Neuronal stem cell (in vitro differentiated cells): ENCODE measurements around the gene POLE.
A peak's percentile ranks its signal among the peaks of the same experiment; 100 is the strongest.

Source experiments
- DNase-seq: peaks from one replicate; pipeline ENCODE4 v3.0.0-alpha.2; 2013; ENCODE audit warnings: low spot score
- H2AFZ ChIP-seq: one replicate; pipeline ENCODE4 v1.6.1; 2013; ENCODE audit warnings: mild to moderate bottlenecking, low read length, inconsistent platforms
- H2AK5ac ChIP-seq: 2 replicates; pipeline ENCODE4 v1.6.1; 2013; ENCODE audit warnings: low read depth, mild to moderate bottlenecking, inconsistent platforms, low read length, moderate library complexity, mixed read lengths
- H2BK120ac ChIP-seq: 2 replicates; pipeline ENCODE4 v1.6.1; 2013; ENCODE audit warnings: low read depth, mild to moderate bottlenecking, inconsistent platforms, low read length, moderate library complexity, mixed read lengths
- H2BK12ac ChIP-seq: one replicate; pipeline ENCODE4 v1.6.1; 2013; ENCODE audit warnings: low read length, inconsistent platforms
- H2BK15ac ChIP-seq: 2 replicates; pipeline ENCODE4 v1.6.1; 2013; ENCODE audit warnings: mild to moderate bottlenecking, low read length, inconsistent platforms, mixed read lengths
- H2BK5ac ChIP-seq: one replicate; pipeline ENCODE4 v1.6.1; 2013; ENCODE audit warnings: inconsistent platforms, mild to moderate bottlenecking, low read length, moderate library complexity
- H3K14ac ChIP-seq: one replicate; pipeline ENCODE4 v1.6.1; 2013; ENCODE audit warnings: low read length, inconsistent platforms
- H3K18ac ChIP-seq: 2 replicates; pipeline ENCODE4 v1.6.1; 2013; ENCODE audit warnings: low read length, inconsistent platforms
- H3K23ac ChIP-seq: 2 replicates; pipeline ENCODE4 v1.6.1; 2013; ENCODE audit warnings: low read depth, mild to moderate bottlenecking, mixed read lengths, low read length, inconsistent platforms; ENCODE audit not compliant: poor library complexity
- H3K27ac ChIP-seq: replicated peaks from 3 replicates; pipeline ENCODE4 v1.5.1; 2013; ENCODE audit warnings: low read length, inconsistent platforms
- H3K27me3 ChIP-seq, 3 experiments: 2 replicates each; pipeline ENCODE4 v1.6.1; 2013; ENCODE audit warnings: low read length in 3 of 3, mild to moderate bottlenecking in 2 of 3, inconsistent platforms in 1 of 3, low read depth in 1 of 3, mixed read lengths in 1 of 3, moderate library complexity in 1 of 3; ENCODE audit not compliant: control insufficient read depth in 3 of 3, insufficient read depth in 3 of 3
- H3K36me3 ChIP-seq, 2 donors: replicated peaks in 1 of 2; 2 replicates each; pipeline ENCODE4 v1.6.1; 2013; ENCODE audit warnings: low read length in 2 of 2; ENCODE audit not compliant: control insufficient read depth in 2 of 2, insufficient read depth in 2 of 2
- H3K4ac ChIP-seq: 2 replicates; pipeline ENCODE4 v1.6.1; 2013; ENCODE audit warnings: inconsistent platforms, mild to moderate bottlenecking, low read length, moderate library complexity
- H3K4me1 ChIP-seq, 2 donors: 1 replicate in 1 of 2; 2 replicates in 1 of 2; pipeline ENCODE4 v1.6.1; 2013; ENCODE audit warnings: low read length in 2 of 2, low read depth in 1 of 2; ENCODE audit not compliant: control insufficient read depth in 2 of 2, insufficient read depth in 1 of 2
- H3K4me2 ChIP-seq: one replicate; pipeline ENCODE4 v1.6.1; 2013; ENCODE audit warnings: mild to moderate bottlenecking, low read length, inconsistent platforms; ENCODE audit not compliant: insufficient read depth, poor library complexity, severe bottlenecking
- H3K4me3 ChIP-seq, 2 donors: 2 replicates each; pipeline ENCODE4 v1.5.1; 2013; ENCODE audit warnings: low read length in 2 of 2, mild to moderate bottlenecking in 2 of 2, inconsistent platforms in 1 of 2, moderate library complexity in 1 of 2
- H3K79me1 ChIP-seq: one replicate; pipeline ENCODE4 v1.6.1; 2013; ENCODE audit warnings: low read depth, mild to moderate bottlenecking, inconsistent platforms, low read length, moderate library complexity
- H3K9ac ChIP-seq: one replicate; pipeline ENCODE4 v1.6.1; 2013; ENCODE audit warnings: mild to moderate bottlenecking, low read depth, low read length, inconsistent platforms; ENCODE audit not compliant: poor library complexity
- H3K9me3 ChIP-seq, 2 donors: replicated peaks in 1 of 2; 2 replicates each; pipeline versions ENCODE3 to v1.6.1; 2013; ENCODE audit warnings: low read length in 2 of 2, mild to moderate bottlenecking in 2 of 2, inconsistent platforms in 1 of 2, low read depth in 1 of 2, mixed read lengths in 1 of 2, moderate library complexity in 1 of 2; ENCODE audit not compliant: control insufficient read depth in 2 of 2, insufficient read depth in 1 of 2
- H4K8ac ChIP-seq: one replicate; pipeline ENCODE4 v1.6.1; 2013; ENCODE audit warnings: low read depth, mild to moderate bottlenecking, inconsistent platforms, low read length, moderate library complexity
- H4K91ac ChIP-seq: one replicate; pipeline ENCODE4 v1.6.1; 2013; ENCODE audit warnings: low read length, low read depth, mild to moderate bottlenecking, inconsistent platforms; ENCODE audit not compliant: poor library complexity
- WGBS, 2 donors: extraction: QIAGEN DNeasy Blood & Tissue Kit; methylation state at CpG; one replicate each; pipeline ENCODE4 v1.1.7; 2013; ENCODE audit warnings: missing lambda C conversion rate in 2 of 2, mixed read lengths in 1 of 2; ENCODE audit not compliant: insufficient read length in 2 of 2, insufficient replicate concordance in 1 of 2; ENCODE audit errors: extremely low coverage in 2 of 2; 5-methylcytosine and 5-hydroxymethylcytosine counted together

Gene POLE

GRCh38 chr12:132619071-132619385 lies 68.1 kb downstream of the POLE start:
- no CpG with 5 or more reads among the region's 28 CpGs for WGBS, 2 donors
- H3K79me1 ChIP-seq: no peaks in the 10 kb centered on the region
- DNase-seq: no peak

GRCh38 chr12:132618683-132619043 lies 68.5 kb downstream of the POLE start, which contains the start of gene P2RX2:
Gene P2RX2 (plus strand): TSS chr12:132618776. CDS start chr12:132618817, 41 bp downstream.
- Histone ChIP-seq H3K27ac (no peak within 1 kb of the TSS), H3K79me1 (no peaks in the 10 kb centered on the region), H4K8ac (no peak within 1 kb of the TSS), H4K91ac (no peak within 1 kb of the TSS), H3K9ac (peak within 1 kb of the TSS; percentile 4), H3K23ac (peak within 1 kb of the TSS; percentile 89), H3K9me3 (peaks cover 19 to 25% of the 10 kb centered on the region in 2 donors), H2BK15ac (no peak within 1 kb of the TSS), H3K4me3 (no peak within 1 kb of the TSS), H3K4me1 (peaks cover 5 to 6% of the 10 kb centered on the region in 2 donors), H2AFZ (peak within 1 kb of the TSS; percentile 29), H3K4me2 (peak within 1 kb of the TSS; percentile 62), H2BK120ac (no peak within 1 kb of the TSS), H3K18ac (peak within 1 kb of the TSS; percentile 71), H2AK5ac (peak within 1 kb of the TSS; percentile 21), H3K14ac (no peak within 1 kb of the TSS), H3K4ac (no peak within 1 kb of the TSS), H3K27me3 (peaks cover 20 to 58% (median 47%) of the 10 kb centered on the region in 3 experiments), H2BK5ac (no peak within 1 kb of the TSS), H3K36me3 (peaks cover 2 to 8% of the 10 kb centered on the region in 2 donors), H2BK12ac (no peak within 1 kb of the TSS)
- no peak for DNase-seq
- no CpG with 5 or more reads among the region's 49 CpGs for WGBS, 2 donors

More at GRCh38 chr12:132619071-132619385, 68.1 kb downstream of the POLE start:
- H3K27me3 ChIP-seq: peaks cover 20 to 54% (median 47%) of the 10 kb centered on the region in 3 experiments
- H3K4me3 ChIP-seq: no peak overlapping the region
- no peak overlapping the region for H3K4ac ChIP-seq
- H2BK120ac ChIP-seq: no peak overlapping the region
- no peak overlapping the region for H2AFZ ChIP-seq
- H2BK15ac ChIP-seq: no peak overlapping the region
- no peak overlapping the region for H2BK5ac ChIP-seq
- H3K27ac ChIP-seq: no peak overlapping the region
- no peak overlapping the region for H4K91ac ChIP-seq
- H3K36me3 ChIP-seq: peaks cover 5 to 12% of the 10 kb centered on the region in 2 donors
- H3K4me1 ChIP-seq: peaks cover 5 to 6% of the 10 kb centered on the region in 2 donors
- H3K14ac ChIP-seq: no peak overlapping the region
- no peak overlapping the region for H2AK5ac ChIP-seq
- H3K9me3 ChIP-seq: peaks cover 19 to 25% of the 10 kb centered on the region in 2 donors
- no peak overlapping the region for H3K9ac ChIP-seq
- H4K8ac ChIP-seq: no peak overlapping the region
- H2BK12ac ChIP-seq: no peak overlapping the region
- H3K18ac ChIP-seq: peak overlapping the region; percentile 17
- H3K4me2 ChIP-seq: no peak overlapping the region
- H3K23ac ChIP-seq: peak overlapping the region; percentile 89

GRCh38 chr12:132617822-132618682 lies 69.1 kb downstream of the POLE start:
- Histone ChIP-seq H3K9me3 (peaks cover 19 to 25% of the 10 kb centered on the region in 2 donors), H3K27me3 (peaks cover 20 to 58% (median 47%) of the 10 kb centered on the region in 3 experiments), H3K4me2 (peak overlapping the region; percentile 62), H3K23ac (no peak overlapping the region), H3K4me1 (peaks cover 5 to 6% of the 10 kb centered on the region in 2 donors), H3K9ac (no peak overlapping the region), H3K4me3 (no peak overlapping the region), H3K36me3 (peaks cover 0 to 2% of the 10 kb centered on the region in 2 donors), H2AFZ (peak overlapping the region; percentile 29), H2BK12ac (no peak overlapping the region), H3K14ac (no peak overlapping the region), H2BK5ac (no peak overlapping the region), H2AK5ac (no peak overlapping the region), H4K91ac (no peak overlapping the region), H3K4ac (no peak overlapping the region), H3K18ac (no peak overlapping the region), H2BK15ac (no peak overlapping the region), H3K79me1 (no peaks in the 10 kb centered on the region), H3K27ac (no peak overlapping the region), H2BK120ac (no peak overlapping the region), H4K8ac (no peak overlapping the region)
- no CpG with 5 or more reads among the region's 51 CpGs for WGBS, 2 donors
- DNase-seq: no peak

GRCh38 chr12:132617135-132617701 lies 69.9 kb downstream of the POLE start:
- no peak overlapping the region for H3K14ac ChIP-seq
- H2BK120ac ChIP-seq: no peak overlapping the region
- no peak overlapping the region for H2BK5ac ChIP-seq
- H4K91ac ChIP-seq: no peak overlapping the region
- H3K4me3 ChIP-seq: no peak overlapping the region
- H3K36me3 ChIP-seq: no peaks in the 10 kb centered on the region
- H3K4me1 ChIP-seq: no peaks in the 10 kb centered on the region
- H3K79me1 ChIP-seq: no peaks in the 10 kb centered on the region
- H3K27me3 ChIP-seq: peaks cover 20 to 67% (median 47%) of the 10 kb centered on the region in 3 experiments
- no peak overlapping the region for H3K23ac ChIP-seq
- no peak overlapping the region for H2BK15ac ChIP-seq
- no peak overlapping the region for H3K4ac ChIP-seq
- H3K9me3 ChIP-seq: peaks cover 19 to 25% of the 10 kb centered on the region in 2 donors
- no peak overlapping the region for H2AK5ac ChIP-seq
- DNase-seq: no peak
- H3K27ac ChIP-seq: no peak overlapping the region
- H3K4me2 ChIP-seq: no peak overlapping the region
- no peak overlapping the region for H3K9ac ChIP-seq
- no peak overlapping the region for H2AFZ ChIP-seq
- no CpG with 5 or more reads among the region's 4 CpGs for WGBS, 2 donors
- H2BK12ac ChIP-seq: no peak overlapping the region
- no peak overlapping the region for H3K18ac ChIP-seq
- H4K8ac ChIP-seq: peak overlapping the region; percentile 17
